Measurements from ENCODE around the gene GRHPR.
"Not testable (repeated sequence)": the region's sequence is repeated elsewhere in the genome, so short reads cannot be mapped to it uniquely, and the experiment has no call there.

GRHPR gene

DNA sequence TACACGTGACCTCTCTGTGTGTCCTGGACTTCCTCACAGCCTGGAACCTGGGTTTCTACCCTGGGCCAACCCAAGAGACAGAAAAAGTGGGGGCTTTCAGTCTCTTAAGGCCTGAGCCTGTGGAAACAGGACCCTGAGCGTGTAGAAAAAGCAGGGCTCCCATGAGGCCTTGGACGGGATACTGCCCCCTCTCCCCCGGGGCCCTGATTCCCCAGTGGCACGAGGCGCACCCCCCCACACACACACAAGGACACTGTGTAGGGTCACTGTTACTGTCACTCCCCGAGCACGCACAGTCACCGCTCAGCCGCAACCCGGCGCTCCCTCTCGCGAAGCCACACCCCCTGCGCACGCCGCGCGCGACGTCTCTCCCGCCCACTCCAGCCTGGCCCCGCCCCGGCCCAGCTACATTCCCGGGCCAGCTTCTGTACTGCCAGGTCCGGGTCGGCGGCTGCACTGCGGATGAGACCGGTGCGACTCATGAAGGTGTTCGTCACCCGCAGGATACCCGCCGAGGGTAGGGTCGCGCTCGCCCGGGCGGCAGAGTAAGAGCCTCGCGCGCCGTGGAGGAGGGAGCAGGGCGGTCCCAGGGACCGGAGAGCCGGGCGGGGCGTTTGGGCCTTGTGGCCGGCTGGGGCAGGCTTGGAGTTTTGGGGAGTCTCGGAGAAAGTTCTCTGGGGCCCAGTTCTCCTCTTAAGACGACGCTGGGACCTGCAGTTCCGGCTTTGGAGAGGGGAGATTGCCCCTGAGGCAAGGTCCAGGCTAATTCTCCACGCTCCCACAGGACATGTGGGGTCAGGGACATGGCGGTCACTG lies at the start of gene GRHPR:
TSS of gene GRHPR (plus strand) at position 408 of the 816 bp plus-strand sequence. CDS start at position 463, 55 bp downstream.
- DNase-seq, result peak; percentile 90

- DNase-seq, result no peak
These were observed 49.7 kb upstream of the GRHPR start for GRCh38 chr9:37372839-37373238.

GRCh38 chr9:37373621-37374020 lies 48.9 kb upstream of the GRHPR start:
- DNase-seq, result no peak

DNA sequence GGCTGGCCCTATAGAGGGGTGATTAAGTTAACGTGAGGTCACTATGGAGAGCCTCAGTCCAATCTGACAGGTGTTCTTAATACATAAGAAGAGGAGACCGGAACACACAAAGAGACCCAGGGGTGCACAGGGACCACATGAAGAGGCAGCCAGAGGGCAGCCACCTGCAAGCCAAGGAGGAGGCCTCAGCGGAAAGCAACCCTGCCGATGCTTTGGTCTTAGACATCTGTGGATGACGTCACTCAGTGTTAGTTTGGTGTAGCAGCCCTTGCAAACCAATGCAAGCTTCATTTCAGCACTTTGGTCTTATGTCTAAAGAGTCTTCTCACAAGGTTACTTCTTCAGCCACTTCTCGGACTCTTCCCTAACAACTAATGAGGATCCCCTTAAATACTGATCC lies 47.6 kb upstream of the GRHPR start:
- no peak for DNase-seq

DNA sequence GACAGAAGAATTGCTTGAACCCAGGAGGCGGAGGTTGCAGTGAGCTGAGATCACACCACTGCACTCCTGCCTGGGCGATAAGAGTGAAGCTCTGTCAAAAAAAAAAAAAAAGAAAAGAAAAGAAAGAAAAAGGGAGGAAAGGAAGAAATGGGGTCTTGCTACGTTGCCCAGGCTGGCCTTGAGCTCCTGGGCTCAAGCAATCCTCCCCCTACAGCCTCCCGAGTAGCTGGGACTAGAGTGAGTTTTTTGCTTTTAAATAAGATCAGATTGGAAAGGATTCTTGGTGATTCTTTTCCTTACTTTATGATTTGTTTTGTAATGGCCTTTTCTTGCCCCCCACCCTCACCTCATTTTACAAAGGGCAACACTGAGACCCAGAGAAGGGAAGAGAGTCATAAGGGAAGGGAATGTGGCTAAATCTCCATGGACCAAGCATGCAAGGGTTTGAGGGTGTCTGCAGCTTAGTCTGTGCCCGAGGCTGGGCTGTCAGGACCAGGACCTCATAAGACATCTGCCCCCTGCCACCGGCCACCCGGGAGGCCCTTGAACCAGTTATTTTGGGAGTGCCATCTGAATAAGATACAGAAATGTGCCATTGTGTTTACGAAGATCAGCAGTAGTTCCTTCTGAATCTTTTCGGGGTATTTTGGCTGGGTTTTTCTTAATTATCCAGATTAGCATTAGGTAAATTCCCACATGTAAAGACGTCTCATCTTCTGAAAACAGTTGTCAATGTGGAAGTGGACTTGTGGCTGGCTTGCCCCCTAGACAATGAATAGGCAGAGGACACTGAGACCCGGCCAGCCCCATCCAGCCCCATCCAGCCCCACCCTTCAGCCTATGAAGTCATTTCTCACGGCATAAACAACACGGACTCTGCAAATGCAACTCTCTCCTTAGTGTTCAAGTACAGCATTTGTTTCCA lies 44.5 kb upstream of the GRHPR start:
- no peak for DNase-seq

DNA sequence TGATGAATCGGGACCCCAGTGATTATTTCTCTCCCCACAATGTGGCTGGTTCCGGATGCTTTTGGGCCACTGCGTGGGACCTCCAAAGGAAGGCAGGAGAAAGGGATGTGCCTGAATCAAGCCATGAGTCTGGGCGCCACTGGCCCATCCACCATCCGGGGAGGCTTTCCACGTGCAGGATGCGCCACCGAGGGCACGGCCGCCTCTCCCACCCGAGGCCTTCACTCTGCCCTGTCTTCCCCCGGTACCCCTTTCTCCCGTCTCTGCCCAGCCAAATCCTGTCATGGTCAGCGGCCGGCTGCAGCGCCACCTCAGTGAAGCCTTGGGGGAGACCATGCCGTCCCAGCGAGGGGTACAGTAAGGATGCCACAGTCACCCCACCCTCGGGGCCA lies 43.9 kb upstream of the GRHPR start:
- no peak for DNase-seq

DNA sequence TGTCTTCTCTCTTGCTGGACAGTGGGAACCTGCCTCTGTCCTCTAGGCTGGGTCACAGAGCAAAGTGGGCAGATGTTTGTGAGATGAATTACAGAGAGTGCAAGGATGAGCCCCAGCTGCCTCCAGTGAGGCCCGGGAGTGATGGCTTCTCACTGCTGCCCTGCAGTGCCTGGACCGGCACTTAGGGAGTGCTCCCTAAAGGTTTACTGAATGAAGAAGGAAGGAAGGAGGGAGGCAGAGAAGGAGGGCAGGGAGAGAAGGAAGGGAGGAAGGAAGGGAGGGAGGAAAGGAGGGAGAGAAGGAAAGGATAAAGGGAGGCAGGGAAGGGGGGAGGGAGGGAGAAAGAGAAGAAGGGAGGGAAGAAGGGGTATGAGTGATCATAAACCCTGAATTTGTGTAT lies 42.7 kb upstream of the GRHPR start:
- DNase-seq, result no peak

GRCh38 chr9:37380570-37380969 lies 41.9 kb upstream of the GRHPR start:
- DNase-seq, result no peak

- DNase-seq, result no peak
These were observed 41.3 kb upstream of the GRHPR start for GRCh38 chr9:37381094-37381741.

DNA sequence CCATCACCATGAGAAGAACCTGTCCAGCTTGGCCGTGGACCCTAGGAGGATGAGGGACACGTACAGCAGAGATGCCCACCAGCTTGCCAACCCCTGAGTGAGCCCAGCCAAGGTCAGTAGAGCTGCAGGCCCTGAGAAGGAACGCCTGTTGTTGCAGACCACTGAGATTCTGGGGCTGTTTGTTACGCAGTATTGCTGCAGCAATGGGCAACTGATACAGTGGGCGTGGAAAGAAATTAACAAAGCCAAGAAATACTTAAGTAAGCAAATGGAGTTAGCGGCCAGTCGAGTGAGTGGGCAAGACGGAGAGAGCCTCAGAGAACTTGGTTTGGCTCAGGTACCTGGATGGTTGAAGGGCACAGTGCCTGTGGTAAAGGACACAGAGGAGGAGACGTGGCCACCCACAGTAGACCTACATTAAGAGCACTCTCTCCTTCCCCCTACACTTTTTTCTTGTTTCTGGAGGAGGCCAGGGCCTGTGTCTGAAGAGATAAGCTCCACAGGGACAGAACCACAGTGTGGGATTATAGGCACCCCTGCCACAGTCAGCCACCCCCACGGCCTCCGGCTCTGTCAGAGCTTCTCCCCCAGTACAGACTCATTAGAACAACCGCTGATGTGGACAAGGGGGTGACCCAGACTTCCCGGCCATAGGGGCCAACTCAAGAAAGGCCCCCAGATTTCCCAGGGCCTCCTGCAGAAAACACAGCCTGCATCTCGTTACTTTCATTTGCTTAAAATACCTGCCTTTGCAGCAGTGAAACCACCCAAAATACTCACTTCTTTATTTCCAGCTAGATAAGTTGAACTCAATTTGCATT lies 40.1 kb upstream of the GRHPR start:
- DNase-seq, result no peak

DNA sequence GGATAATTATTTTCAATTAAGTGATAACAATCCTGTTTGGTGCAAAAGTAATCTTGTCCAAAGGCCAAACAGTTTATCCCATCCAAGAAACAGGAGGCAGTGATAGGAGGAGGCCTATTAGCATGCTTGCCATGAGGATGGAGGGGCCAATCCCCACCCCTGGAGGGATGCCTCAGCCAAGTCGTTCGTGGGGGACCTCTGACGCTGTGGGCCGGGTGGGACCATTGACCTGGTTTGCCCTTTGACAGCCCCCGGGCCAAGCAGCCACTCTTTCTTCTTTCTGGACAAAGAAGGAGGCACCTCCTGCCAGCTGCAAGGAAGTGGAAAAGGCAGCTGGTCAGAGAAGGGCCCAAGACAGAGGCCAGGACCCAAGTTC lies 39.5 kb upstream of the GRHPR start:
- no peak for DNase-seq

DNA sequence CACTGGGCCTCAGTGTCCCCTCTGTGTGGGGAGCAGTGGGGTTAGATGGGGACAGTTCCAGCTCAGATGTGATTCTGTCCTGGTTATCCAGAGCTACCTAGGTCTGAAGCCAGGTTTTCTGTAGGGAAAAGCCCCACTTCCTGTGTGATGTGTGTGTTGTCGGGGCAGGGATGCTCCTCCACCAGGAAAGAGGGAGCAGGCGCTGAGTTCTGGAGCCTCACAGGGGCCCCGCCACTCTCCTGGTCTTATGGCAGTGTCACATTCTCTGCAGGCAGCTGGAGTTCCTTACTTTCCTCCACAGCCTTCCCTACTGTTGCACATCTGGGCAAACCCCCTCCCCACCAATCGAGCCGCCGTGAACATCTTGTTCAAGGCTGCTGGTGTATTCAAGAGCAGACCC lies 39.1 kb upstream of the GRHPR start:
- DNase-seq, result no peak

DNA sequence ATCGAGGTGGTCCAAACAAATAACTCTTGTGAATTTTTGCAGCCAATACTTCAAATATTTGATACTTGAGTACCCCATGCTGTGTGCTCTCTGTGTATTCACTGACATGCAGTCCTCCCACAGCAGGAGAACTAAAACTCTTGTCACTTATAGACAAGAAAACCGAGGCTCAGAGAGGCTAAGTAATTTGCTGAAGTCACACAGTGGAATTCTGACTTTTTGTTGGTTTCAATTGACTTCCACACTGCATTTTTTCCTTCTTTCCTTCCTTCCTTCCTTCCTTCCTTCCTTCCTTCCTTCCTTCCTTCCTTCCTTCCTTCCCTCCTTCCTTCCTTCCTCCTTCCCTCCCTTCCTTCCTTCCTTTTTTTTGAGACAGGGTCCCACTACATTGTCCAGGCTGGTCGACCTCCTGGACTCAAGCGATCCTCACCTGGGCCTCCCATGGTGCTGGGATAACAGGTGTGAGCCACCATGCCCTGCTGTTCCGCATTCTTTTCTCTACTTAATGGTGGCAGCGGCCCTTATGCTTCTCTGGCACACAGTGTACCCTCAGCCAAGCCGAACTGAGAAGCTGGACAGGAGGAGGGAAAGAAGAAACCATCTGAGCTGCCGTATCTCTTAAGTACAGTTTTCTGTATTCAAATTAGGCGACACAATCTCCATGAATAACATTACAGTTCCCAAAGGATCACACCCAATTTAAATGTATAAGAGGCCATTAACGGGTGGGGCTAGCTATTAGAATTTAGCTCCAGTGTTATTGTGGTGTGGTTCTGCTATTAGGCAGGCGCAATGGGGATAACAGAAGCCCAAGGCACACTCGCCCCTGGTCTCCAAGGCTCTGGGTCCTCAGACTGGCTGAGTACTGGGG lies 38.4 kb upstream of the GRHPR start:
- no peak for DNase-seq

GRCh38 chr9:37385286-37385685 lies 37.2 kb upstream of the GRHPR start:
- no peak for DNase-seq

- DNase-seq, result no peak
These were observed 35.5 kb upstream of the GRHPR start for GRCh38 chr9:37386988-37387387.

DNA sequence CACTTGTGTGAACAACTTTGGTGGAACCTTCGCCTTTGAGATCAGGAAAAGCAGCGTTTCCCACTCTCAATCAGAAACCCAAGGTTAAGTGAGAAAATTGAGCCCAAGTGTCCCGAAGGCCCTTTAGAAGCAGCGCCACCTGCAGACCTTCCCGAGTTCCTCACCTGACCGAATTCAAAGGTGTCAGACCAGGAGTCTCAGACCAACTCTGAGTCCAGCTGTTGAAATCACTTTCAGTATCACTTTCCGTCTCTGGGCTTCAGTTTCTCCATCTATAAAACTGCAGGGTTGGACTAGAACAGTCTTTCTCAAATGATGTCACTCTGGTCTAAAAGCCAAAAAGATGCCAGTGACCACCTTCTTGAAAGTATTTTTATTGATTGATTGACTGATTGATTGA lies 31.7 kb upstream of the GRHPR start:
- no peak for DNase-seq

DNA sequence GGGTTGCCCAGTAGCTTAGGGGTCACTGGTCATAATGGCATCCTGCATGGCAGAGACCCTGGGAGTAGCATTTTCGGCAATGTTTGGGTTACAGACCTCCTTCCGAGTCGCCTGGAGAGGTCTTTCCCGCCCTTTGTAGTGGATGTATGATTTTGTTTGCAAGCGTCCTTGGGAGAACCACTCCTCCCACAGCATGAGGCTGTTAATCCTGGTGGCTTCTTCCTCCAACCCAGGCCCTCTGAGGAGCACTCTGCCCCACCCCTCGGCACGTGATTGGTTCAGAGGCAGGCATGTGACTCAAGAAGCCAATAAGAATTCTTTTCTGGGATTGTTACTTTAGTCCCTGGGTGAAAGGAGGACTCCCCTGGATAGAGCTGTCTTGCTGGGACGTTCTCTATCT lies 30.2 kb upstream of the GRHPR start:
- DNase-seq, result no peak

- DNase-seq, result no peak
These were observed 27.3 kb upstream of the GRHPR start for GRCh38 chr9:37395229-37395628.

GRCh38 chr9:37395663-37396062 lies 26.8 kb upstream of the GRHPR start:
- no peak for DNase-seq

GRCh38 chr9:37397948-37398347 lies 24.5 kb upstream of the GRHPR start:
- DNase-seq, result not testable (repeated sequence)

GRCh38 chr9:37398464-37399025 lies 24.0 kb upstream of the GRHPR start:
- no peak for DNase-seq
